GM18858 (cell line): Measurements from ENCODE around the gene IL1R2.

Experiments
- ATAC-seq: cut with Tn5 transposase; IDR thresholded peaks from one replicate; pipeline ENCODE4 v1.9.1; 2021; ENCODE audit not compliant: unreplicated experiment

Gene IL1R2

DNA sequence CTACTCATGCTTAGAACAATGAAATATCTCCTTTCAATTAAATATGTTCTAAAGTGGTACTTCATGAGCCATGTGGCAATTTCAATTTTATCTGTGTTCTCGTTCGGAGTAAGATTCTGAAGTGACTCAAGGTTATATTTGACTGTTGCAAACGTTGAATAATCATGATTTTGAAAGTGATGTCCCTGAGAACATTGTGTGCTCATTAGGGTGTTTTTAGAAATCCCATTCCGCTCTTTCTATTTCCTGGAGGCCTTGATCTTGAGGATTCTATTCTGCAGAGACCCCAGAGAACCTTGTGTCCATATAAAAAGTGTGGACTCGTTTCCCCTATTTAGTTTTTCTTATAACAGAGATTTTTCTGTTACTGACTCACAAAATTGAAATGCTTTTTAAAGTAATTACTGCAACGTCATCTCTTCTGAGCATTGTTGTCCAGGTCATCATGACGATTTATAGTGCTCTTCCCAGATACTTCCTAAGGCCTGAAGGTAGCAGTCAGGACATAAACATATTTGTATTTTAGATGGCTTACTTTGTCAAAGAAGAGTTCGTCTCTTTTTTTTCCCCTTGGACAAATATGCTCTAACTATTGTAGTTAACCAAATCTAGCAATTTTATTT is 27.2 kb downstream of the IL1R2 start:
- no peak for ATAC-seq

GRCh38 chr2:102020596-102021170 is 28.9 kb downstream of the IL1R2 start:
- ATAC-seq, result peak; percentile 54

DNA sequence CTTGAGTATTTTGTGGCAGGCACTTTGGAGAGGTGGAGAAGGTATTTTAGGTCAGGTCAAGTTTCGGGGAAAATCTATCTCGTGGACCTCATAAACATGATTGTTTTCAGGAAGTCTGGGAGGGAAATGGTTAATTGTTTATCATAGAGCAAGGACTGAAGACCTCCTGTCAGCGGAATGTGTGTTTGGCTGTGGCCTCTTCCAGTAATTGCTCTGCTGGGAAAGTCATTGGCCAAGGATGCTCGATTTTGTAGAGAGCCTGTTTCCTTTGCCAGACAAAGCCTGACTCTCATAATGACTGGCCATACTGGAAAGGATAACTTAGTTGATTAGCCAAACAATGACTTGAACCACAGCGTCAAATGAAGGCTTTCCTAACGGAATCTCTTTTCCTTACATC is 30.0 kb downstream of the IL1R2 start:
- no peak for ATAC-seq

GRCh38 chr2:102022884-102023539 is 31.3 kb downstream of the IL1R2 start:
- no peak for ATAC-seq

- no peak for ATAC-seq
These were observed 32.6 kb downstream of the IL1R2 start for GRCh38 chr2:102024410-102024809.

DNA sequence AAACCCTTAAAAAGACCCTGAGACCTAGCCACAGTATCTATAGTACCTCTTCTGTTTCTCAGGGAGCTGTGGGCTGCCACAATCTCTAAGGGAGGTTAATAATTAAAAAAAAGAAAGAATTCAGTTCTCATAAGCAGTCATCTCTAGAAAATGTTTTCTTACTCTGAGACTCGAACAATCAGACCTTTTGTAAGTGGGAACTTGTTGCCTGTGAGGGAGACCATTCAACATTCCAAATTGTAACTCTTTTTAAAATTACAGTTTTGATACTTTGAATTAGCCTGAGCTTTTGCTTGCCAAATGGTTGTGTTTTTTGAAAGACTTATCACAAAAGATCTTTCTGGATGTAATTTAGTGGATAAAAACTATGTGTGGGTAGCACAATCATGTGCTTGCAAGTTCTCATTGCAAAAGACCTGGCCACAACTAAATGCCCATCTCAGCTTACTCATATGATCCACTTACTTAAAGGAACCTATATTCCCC is 33.3 kb downstream of the IL1R2 start:
- peak; percentile 69 for ATAC-seq

DNA sequence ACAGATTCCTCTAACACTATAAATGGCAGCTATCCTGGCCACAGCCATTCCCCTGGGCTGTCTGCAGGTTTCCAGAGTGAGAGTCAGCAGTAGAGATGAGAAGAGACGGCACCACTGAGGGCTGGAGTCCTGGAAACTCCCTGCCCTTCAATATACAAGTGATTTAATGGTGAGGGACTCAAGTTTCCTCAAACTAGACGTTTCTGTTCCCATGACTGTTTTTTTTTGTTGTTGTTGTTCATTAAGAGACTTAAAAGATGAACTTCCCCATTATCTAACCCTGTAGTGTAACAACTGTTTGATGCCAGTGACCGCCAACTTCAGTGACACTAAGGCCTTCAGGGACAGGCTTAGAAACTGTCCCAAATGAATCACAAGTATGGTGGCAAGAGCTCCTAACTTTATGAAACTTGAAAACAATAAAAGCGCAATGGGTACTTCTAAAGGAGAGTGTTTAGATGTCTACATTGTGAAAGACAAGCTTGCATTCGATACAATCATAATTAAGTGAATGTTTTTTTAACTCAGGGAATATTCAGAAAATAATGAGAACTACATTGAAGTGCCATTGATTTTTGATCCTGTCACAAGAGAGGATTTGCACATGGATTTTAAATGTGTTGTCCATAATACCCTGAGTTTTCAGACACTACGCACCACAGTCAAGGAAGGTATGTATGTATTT is 34.0 kb downstream of the IL1R2 start:
- ATAC-seq, result peak; percentile 50

DNA sequence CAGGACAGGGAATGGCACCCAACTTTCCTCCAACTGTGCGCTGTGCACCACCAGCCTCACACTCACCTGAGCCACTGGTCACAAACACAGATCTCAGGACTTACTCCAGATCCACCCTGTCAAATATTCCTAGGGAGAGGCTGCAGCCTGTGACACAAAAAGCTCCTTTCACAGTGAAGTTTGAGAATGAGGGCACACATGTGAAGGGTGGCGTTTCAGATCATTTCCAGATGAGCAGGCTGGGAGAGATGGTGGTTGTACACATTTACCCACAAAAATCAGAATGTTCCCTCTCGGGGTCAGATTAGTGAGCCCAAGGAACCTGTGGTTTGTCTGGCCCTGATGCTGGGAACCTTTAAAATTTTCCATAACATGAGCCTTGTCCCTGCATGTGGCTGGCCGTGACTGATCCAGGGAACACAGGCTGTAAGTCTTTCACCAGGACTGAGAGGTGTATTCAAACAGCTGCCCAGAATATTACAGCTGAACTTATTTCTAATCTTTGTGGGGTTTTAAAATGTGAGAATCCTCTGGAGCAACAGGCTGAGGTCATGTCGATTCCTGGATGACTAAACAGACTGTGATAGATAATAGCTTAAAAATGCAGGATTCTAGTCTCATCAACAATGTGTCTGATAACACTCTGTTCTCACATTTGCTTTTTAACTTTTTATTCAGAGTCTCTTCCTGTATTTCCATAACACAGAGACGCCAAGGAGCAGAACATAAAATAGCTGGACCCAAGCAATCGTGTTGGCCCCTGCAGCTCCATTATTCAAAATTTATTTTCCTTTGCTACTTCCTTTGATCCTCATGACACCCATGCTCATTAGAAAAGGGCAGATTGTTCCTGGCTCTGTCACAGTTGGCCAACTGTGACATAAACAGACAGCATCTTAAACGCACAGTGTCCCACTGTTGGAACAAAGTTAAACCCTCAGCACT is 35.5 kb downstream of the IL1R2 start:
- ATAC-seq, result no peak

- ATAC-seq, result no peak
These were observed 36.7 kb downstream of the IL1R2 start for GRCh38 chr2:102028470-102028869.

GRCh38 chr2:102029405-102029804 is 37.6 kb downstream of the IL1R2 start:
- ATAC-seq, result no peak

- ATAC-seq, result no peak
These were observed 38.2 kb downstream of the IL1R2 start for GRCh38 chr2:102029952-102030351.

DNA sequence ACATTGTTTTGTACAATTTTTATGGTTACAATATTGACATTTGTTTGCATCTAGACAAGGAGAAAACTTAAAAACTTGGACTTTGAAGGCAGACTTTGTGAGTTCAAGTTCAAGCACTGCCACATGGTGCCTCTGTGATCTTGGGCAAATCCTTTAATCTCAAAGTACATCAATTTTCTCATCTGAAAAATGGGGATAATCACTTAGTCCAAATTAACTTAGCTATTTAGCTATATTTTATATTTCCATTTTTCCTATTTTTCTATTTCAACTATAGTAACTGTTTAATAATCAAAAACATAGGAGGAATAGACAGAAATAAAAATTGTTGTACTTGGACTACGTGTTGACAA is 38.7 kb downstream of the IL1R2 start:
- ATAC-seq, result no peak

DNA sequence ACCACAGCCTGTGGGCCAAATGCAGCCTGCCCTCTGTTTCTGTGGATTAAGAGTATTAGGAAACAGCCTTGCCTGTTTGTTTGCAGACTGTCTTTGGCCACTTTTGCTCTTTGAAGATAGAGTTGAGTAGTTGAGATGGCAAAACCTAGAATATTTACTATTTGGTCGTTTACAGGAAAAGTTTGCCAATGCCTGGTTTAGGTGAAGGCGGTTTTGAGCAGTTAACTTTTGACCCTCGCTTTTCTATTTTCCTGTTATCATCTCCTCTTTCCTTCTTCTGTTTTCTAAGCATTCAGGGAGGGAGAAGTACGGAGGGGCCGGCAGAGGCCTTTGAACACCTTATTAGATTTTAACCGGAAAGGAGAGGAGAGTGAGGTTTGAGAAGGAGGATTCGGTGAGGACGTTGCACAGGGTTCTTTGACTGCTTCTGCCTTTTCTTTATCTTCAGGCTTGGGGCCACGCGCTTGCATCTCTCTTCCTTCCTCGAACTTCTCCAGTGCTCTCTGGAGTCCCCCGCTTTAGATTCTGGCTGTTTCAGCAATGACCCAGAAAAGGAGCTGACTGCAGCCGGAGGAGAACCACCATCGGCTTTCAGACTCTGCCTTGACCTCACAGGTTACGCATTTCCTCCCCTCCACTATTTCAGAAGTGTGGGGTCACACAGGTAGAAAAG is 39.2 kb downstream of the IL1R2 start:
- ATAC-seq, result no peak

GRCh38 chr2:102032368-102033030 is 40.7 kb downstream of the IL1R2 start:
- ATAC-seq, result no peak

- ATAC-seq, result peak; percentile 92
These were observed 41.4 kb downstream of the IL1R2 start for GRCh38 chr2:102033031-102033749.

DNA sequence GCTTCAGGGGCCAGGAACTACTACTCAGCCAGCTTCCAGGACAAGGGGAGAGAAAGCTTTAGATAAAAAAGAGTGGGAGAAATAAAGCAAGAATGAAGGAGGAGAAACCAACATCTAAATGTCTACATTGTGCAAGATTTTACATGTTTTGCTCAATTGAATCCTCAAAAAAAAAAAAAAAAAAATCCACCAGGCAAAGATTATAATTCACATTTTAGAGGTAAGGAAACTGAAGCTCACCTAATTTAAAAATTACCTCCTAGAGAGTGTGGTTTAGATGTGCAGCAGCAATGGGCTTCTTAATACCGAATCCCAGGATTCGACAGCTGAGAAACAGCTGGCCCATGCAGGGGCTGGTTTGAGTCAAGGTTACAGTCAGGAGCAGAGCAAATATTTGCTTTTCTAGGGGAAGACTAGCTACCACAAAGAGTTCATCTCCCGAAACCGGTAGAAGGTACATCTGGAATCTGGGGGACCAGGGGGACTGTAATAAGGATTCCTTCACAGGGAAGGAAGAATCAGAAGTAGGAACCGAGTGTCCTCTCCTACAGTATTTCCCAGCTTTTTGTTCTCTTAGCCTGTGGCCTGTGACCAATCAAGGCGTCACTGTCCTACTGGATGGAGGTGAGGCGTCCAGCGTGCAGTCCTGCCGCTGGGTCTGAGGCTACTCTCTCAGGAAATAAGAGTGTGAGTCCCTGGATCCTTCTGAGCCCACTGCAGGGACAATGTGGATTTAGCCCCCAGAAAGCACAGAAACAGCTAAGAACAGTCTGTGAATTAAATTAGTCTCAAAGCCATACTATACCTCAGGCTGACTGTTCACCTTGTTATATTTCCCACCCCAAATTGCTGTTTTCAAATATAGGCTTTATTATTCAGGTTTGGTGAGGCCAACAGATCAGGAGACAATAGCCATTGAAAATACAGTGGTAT is 42.3 kb downstream of the IL1R2 start:
- ATAC-seq, result no peak

DNA sequence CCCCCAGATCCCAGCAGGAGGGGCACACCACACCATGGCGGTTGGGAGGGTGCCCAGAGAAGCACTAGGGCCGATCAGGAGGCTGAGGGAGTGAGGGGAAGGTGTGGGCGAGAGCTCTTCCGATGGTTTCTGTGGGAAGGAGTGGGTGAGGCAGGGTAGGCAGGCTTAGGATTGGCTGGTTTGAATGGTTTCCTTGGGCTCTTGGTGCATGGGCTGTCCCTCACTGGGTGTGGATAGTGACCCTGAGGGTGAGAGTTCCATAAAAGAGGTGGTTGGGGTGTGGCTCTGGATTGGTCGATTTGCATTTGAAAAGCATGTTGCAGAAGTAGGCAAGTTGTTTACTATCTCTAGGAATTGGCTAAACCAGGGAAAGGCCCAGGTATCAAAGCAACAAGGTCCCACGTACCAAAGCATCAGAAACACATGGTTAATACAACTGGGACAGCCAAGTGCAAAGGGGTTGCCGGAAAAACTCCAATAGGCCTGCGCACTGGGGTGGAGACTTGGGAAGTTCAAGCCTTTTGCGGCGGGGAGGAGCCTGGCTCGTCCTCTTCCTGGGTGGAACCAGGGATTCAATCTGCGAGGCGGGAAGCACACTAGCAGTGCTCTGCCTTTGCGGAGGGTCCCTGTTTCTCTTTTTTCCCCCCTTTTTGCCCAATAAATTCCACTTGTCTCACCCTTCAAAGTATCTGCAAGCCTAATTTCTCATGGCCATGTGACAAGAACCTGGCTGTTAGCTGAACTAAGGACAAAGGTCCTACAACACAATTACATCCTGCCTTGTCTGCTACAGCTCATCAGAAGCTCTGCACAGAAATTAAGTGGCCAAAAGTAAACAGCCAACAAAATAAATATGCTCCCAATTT is 43.2 kb downstream of the IL1R2 start:
- no peak for ATAC-seq
